Fibroblast of skin of scalp (primary cell): ENCODE measurements around the gene HNRNPD. TPM values are rescaled to one million over a fixed set of nuclear protein-coding genes. Genes with fewer than 3 reads are reported as not detected.
"Not testable (repeated sequence)": the region's sequence is repeated elsewhere in the genome, so short reads cannot be mapped to it uniquely, and the experiment has no call there.

ENCODE experiments used
- DNase-seq: peaks from one replicate; pipeline ENCODE4 v3.0.0-alpha.2; 2013
- polyA plus RNA-seq, 2 experiments: library from polyadenylated mRNA; unstranded; fragments of 120-200 nt; gene quantifications; one replicate each; pipeline ENCODE4 v1.2.1, GENCODE V29; 2013; ENCODE audit not compliant: insufficient read length in 2 of 2

HNRNPD gene
- polyA plus RNA-seq (2013, experiment 1 of 2; ENCODE audit: insufficient read length) = 359 TPM
- 380 TPM for polyA plus RNA-seq (2013, experiment 2 of 2; ENCODE audit: insufficient read length)

- DNase-seq = peak; percentile 100
These were observed at the start of gene HNRNPD for GRCh38 chr4:82373816-82374625. TSS of gene HNRNPD (minus strand) at chr4:82373991. CDS start at chr4:82373678, 313 bp downstream.

- no peak for DNase-seq
These were observed 48.8 kb upstream of the HNRNPD start for GRCh38 chr4:82422616-82423015.

- DNase-seq = no peak
These were observed 48.2 kb upstream of the HNRNPD start for GRCh38 chr4:82421796-82422560.

GRCh38 chr4:82419451-82419850 lies 45.7 kb upstream of the HNRNPD start:
- no peak for DNase-seq

- DNase-seq = no peak
These were observed 42.2 kb upstream of the HNRNPD start for GRCh38 chr4:82415922-82416365.

- DNase-seq = not testable (repeated sequence)
These were observed 41.3 kb upstream of the HNRNPD start for GRCh38 chr4:82415061-82415460.

GRCh38 chr4:82403725-82404124 lies 29.9 kb upstream of the HNRNPD start:
- no peak for DNase-seq

- no peak for DNase-seq
These were observed 28.5 kb upstream of the HNRNPD start for GRCh38 chr4:82402196-82402775.

GRCh38 chr4:82401600-82401999 lies 27.8 kb upstream of the HNRNPD start:
- DNase-seq = no peak

GRCh38 chr4:82398263-82398662 lies 24.5 kb upstream of the HNRNPD start:
- DNase-seq = no peak

GRCh38 chr4:82397527-82397926 lies 23.7 kb upstream of the HNRNPD start:
- no peak for DNase-seq

- no peak for DNase-seq
These were observed 21.1 kb upstream of the HNRNPD start for GRCh38 chr4:82394896-82395295.

- DNase-seq = not testable (repeated sequence)
These were observed 16.3 kb upstream of the HNRNPD start for GRCh38 chr4:82390061-82390460.

GRCh38 chr4:82388405-82388804 lies 14.6 kb upstream of the HNRNPD start:
- DNase-seq = no peak

- DNase-seq = not testable (repeated sequence)
These were observed 12.5 kb upstream of the HNRNPD start for GRCh38 chr4:82386312-82386711.

- DNase-seq = no peak
These were observed 9.0 kb upstream of the HNRNPD start for GRCh38 chr4:82382751-82383150.

GRCh38 chr4:82381661-82382296 lies 8.0 kb upstream of the HNRNPD start:
- DNase-seq = no peak

GRCh38 chr4:82381235-82381634 lies 7.4 kb upstream of the HNRNPD start:
- DNase-seq = no peak

- no peak for DNase-seq
These were observed 7.0 kb upstream of the HNRNPD start for GRCh38 chr4:82380831-82381230.

GRCh38 chr4:82380344-82380743 lies 6.6 kb upstream of the HNRNPD start:
- no peak for DNase-seq

GRCh38 chr4:82376109-82376508 lies 2.3 kb upstream of the HNRNPD start:
- DNase-seq = no peak

- DNase-seq = no peak
These were observed 340 bp downstream of the HNRNPD start for GRCh38 chr4:82373486-82373815.
